ENCODE data around the gene EFHC1. TPM values are rescaled to one million over a fixed set of nuclear protein-coding genes. Genes with fewer than 3 reads are reported as not detected.

The EFHC1 gene
- polyA plus RNA-seq, 1 donor (not counting 4 experiments of a cell fraction or from before 2014, with no cell fraction given): 20.5 TPM

DNA sequence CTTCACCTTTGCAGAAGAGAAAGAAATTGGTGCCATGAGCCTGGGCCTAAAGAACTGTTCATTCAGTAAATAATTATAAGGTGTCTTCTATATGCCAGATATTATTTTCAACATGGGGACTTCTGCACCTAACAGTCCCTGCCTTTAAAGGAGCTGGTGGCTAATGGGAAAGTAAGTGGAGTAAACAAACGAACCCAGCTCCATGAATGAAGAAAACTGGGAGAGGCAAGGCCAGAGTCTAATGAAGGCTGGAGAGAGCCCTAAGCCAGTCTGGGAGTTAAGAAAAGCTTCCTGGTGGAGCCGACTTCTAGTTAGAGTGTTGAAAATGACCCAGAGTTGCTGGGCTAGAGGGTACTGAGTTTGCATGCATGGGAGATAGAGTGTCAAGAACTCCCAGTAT lies 24.2 kb upstream of the EFHC1 start:
- dilution Hi-C loops (cut with MboI; ENCODE audit: extremely low pct_ligation_motif_present, low sequenced_read_pairs): no loop called here
- FAIRE-seq: no peak

DNA sequence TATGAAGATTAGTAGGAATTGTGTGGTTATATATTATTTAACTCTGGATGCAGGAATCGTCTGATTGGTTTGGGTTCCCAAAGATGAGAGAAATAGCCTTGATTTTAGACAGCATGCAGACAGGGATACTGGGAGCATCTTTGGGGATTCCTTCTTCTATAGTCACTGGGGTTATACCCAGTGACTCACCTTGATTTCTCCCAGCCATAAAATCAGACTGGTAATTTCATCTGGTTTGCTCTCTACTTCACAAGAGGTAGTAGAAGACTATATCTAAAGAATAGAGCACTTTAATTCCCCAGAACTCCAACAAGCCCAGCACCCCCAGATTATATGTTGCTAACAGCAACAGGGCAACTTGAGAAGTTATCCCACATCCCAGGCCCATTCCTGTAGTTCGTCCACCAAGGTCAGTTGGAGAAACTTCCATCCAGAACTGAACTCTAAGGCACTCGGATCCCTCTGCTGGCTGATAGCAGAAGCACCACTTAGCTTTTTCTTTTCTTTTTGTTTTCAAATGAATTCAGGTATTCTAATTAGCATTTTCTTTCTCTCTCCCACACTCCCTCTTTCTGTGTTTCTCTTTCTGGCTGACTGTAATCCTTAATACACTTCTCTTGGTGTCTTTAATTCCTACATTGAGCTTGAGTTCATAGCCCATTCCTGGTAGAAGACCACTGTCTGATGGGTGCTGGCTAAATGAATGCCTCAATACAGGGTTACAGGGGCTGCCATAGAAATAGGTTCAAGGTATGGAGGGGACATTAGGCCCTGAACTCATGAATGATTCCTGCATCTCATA lies 20.4 kb upstream of the EFHC1 start:
- no peaks in the 10 kb centered on the region for H3K9me1 ChIP-seq (ENCODE audit: control insufficient read depth, extremely low read depth, insufficient read depth, low read length)
- dilution Hi-C loops (cut with MboI; ENCODE audit: extremely low pct_ligation_motif_present, low sequenced_read_pairs): loop anchor here (25.0 kb wide), 1 partner anchor 263 kb away; the partner anchor contains the start of gene TMEM14A
- no peaks in the 10 kb centered on the region for H4K20me1 ChIP-seq (ENCODE audit: control insufficient read depth, extremely low read depth, insufficient read depth, low read length)
- H2AFZ ChIP-seq (ENCODE audit: control insufficient read depth, low read length): no peak overlapping the region
- H3K4me3 ChIP-seq (ENCODE audit: control insufficient read depth in 2 of 3, extremely low read depth in 1 of 3, insufficient read depth in 2 of 3, low read depth in 1 of 3, low read length in 3 of 3): no peak overlapping the region
- H3K9me3 ChIP-seq (ENCODE audit: control insufficient read depth, low read depth, low read length): no peaks in the 10 kb centered on the region
- FAIRE-seq: peak; percentile 91
- no peak for DNase-seq (ENCODE audit: low read depth, low spot score)
- no peak overlapping the region for H3K27ac ChIP-seq (ENCODE audit: control insufficient read depth, insufficient read depth, low read length)
- no peak for TF ChIP-seq EZH2 (IDR thresholded peaks at IDR 0.05; ENCODE audit: low read length)
- TF ChIP-seq, protein P1, sequence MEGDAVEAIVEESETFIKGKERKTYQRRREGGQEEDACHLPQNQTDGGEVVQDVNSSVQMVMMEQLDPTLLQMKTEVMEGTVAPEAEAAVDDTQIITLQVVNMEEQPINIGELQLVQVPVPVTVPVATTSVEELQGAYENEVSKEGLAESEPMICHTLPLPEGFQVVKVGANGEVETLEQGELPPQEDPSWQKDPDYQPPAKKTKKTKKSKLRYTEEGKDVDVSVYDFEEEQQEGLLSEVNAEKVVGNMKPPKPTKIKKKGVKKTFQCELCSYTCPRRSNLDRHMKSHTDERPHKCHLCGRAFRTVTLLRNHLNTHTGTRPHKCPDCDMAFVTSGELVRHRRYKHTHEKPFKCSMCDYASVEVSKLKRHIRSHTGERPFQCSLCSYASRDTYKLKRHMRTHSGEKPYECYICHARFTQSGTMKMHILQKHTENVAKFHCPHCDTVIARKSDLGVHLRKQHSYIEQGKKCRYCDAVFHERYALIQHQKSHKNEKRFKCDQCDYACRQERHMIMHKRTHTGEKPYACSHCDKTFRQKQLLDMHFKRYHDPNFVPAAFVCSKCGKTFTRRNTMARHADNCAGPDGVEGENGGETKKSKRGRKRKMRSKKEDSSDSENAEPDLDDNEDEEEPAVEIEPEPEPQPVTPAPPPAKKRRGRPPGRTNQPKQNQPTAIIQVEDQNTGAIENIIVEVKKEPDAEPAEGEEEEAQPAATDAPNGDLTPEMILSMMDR (optimal IDR thresholded peaks at IDR 0.05 in 1 of 3, IDR thresholded peaks at IDR 0.05 in 1 of 3, conservative IDR thresholded peaks at IDR 0.05 in 1 of 3; ENCODE audit: extremely low read depth in 1 of 3, insufficient read depth in 2 of 3, low read length in 3 of 3): peak; percentile 78 to 96 (median 82)
- peak overlapping the region; percentile 51 for H3K4me2 ChIP-seq (ENCODE audit: control insufficient read depth, extremely low read depth, insufficient read depth, low read depth, low read length)
- peaks cover 11% of the 10 kb centered on the region for H3K4me1 ChIP-seq (ENCODE audit: control insufficient read depth, extremely low read depth, insufficient read depth, low read length)
- H3K36me3 ChIP-seq (ENCODE audit: control insufficient read depth in 2 of 2, extremely low read depth in 1 of 2, insufficient read depth in 2 of 2, low read length in 2 of 2): no peaks in the 10 kb centered on the region
- H3K9ac ChIP-seq (ENCODE audit: control insufficient read depth, extremely low read depth, insufficient read depth, low read length): no peak overlapping the region
- no peaks in the 10 kb centered on the region for H3K79me2 ChIP-seq (ENCODE audit: control insufficient read depth, insufficient read depth, low read length)
- no peaks in the 10 kb centered on the region for H3K27me3 ChIP-seq (ENCODE audit: control insufficient read depth, extremely low read depth, insufficient read depth, low read length)

More for the DNA sequence above, 24.2 kb upstream of the EFHC1 start:
- peaks cover 6% of the 10 kb centered on the region for H3K4me1 ChIP-seq (ENCODE audit: control insufficient read depth, extremely low read depth, insufficient read depth, low read length)
- no peaks in the 10 kb centered on the region for H3K27me3 ChIP-seq (ENCODE audit: control insufficient read depth, extremely low read depth, insufficient read depth, low read length)
- no peak overlapping the region for H3K9ac ChIP-seq (ENCODE audit: control insufficient read depth, extremely low read depth, insufficient read depth, low read length)
- H3K9me3 ChIP-seq (ENCODE audit: control insufficient read depth, low read depth, low read length): no peaks in the 10 kb centered on the region
- H4K20me1 ChIP-seq (ENCODE audit: control insufficient read depth, extremely low read depth, insufficient read depth, low read length): no peaks in the 10 kb centered on the region
- H3K79me2 ChIP-seq (ENCODE audit: control insufficient read depth, insufficient read depth, low read length): no peaks in the 10 kb centered on the region
- no peaks in the 10 kb centered on the region for H3K9me1 ChIP-seq (ENCODE audit: control insufficient read depth, extremely low read depth, insufficient read depth, low read length)
- no peak overlapping the region for H3K27ac ChIP-seq (ENCODE audit: control insufficient read depth, insufficient read depth, low read length)
- no peak for DNase-seq (ENCODE audit: low read depth, low spot score)
- TF ChIP-seq EZH2 (IDR thresholded peaks at IDR 0.05; ENCODE audit: low read length): no peak
- TF ChIP-seq, protein P1 (optimal IDR thresholded peaks at IDR 0.05 in 1 of 3, IDR thresholded peaks at IDR 0.05 in 1 of 3, conservative IDR thresholded peaks at IDR 0.05 in 1 of 3; ENCODE audit: extremely low read depth in 1 of 3, insufficient read depth in 2 of 3, low read length in 3 of 3): no peak
- no peak overlapping the region for H2AFZ ChIP-seq (ENCODE audit: control insufficient read depth, low read length)
- no peak overlapping the region for H3K4me2 ChIP-seq (ENCODE audit: control insufficient read depth, extremely low read depth, insufficient read depth, low read depth, low read length)
- no peak overlapping the region for H3K4me3 ChIP-seq (ENCODE audit: control insufficient read depth in 2 of 3, extremely low read depth in 1 of 3, insufficient read depth in 2 of 3, low read depth in 1 of 3, low read length in 3 of 3)
- no peaks in the 10 kb centered on the region for H3K36me3 ChIP-seq (ENCODE audit: control insufficient read depth in 2 of 2, extremely low read depth in 1 of 2, insufficient read depth in 2 of 2, low read length in 2 of 2)

Data from keratinocyte (primary cell).